ENCODE measurements around the gene MR1.

Gene MR1

GRCh38 chr1:181033799-181034451 is at the start of gene MR1:
Gene MR1, plus strand, starts transcription at chr1:181033983. Its CDS starts 25 bp downstream, at chr1:181034008.
- Histone ChIP-seq H3K9ac (ENCODE audit: low read length) (peak within 1 kb of the TSS; percentile 87), H3K4me1 (ENCODE audit: control insufficient read depth, insufficient read depth, low read length) (peaks cover 23% of the 10 kb centered on the region), H3K9me3 (ENCODE audit: control insufficient read depth, low read length) (no peaks in the 10 kb centered on the region), H3K27me3 (replicated peaks; ENCODE audit: control insufficient read depth, insufficient read depth, low read length) (no peaks in the 10 kb centered on the region), H3K4me3 (ENCODE audit: low read length) (peak within 1 kb of the TSS; percentile 87), H3K36me3 (ENCODE audit: control insufficient read depth, insufficient read depth, low read length, severe bottlenecking) (no peaks in the 10 kb centered on the region)
- DNase-seq (ENCODE audit: low read depth) = peak; percentile 94

DNA sequence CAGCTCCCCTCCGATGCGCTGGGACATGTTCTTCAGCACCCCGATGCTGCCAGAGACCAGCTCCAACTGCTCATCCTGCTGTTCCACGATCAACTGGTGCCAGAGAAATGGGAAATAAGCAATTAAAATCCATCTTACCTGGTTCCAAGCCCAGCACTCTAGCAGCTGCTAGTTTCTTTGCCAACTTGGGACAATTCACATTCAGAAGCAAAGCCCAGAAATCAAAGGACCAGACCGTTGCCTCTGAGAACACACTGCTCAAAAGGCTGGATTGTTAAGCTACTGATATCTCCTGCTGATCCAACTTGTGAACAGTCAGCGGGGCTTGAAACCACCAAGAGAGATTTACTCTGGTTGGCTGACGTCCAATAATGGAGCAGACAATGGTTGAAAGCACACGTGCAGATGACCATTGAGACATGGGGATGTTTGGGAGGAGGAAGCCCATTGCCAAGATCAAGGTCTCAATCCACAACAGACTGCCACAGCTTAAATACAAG is 45.5 kb upstream of the MR1 start:
- no peak for DNase-seq (ENCODE audit: low read depth)
- Histone ChIP-seq H3K36me3 (ENCODE audit: control insufficient read depth, insufficient read depth, low read length, severe bottlenecking) (peaks cover 88% of the 10 kb centered on the region), H3K4me1 (ENCODE audit: control insufficient read depth, insufficient read depth, low read length) (no peaks in the 10 kb centered on the region)

DNA sequence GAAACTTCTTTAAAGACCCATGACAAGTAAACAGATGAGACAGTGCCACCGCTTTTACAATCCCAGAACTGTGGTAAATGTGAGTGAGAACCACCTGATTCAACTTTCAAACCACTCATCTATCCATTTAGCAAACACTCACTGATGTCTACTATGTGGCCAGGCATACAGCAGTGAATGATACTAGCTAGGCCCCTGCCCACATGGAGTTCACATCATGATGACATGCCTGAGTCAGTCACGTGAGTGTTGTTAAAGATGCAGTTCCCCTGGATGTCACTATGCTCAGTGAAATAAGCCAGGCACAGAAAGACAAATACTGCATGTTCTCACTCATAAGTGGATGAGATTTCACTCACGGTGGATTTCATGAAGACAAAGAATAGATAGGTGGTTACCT is 39.5 kb upstream of the MR1 start:
- no peak overlapping the region for H3K9ac ChIP-seq (ENCODE audit: low read length)
- no peaks in the 10 kb centered on the region for H3K27me3 ChIP-seq (replicated peaks; ENCODE audit: control insufficient read depth, insufficient read depth, low read length)
- H3K4me1 ChIP-seq (ENCODE audit: control insufficient read depth, insufficient read depth, low read length) = peaks cover 19% of the 10 kb centered on the region
- no peak for DNase-seq (ENCODE audit: low read depth)
- peaks cover 41% of the 10 kb centered on the region for H3K36me3 ChIP-seq (ENCODE audit: control insufficient read depth, insufficient read depth, low read length, severe bottlenecking)
- no peak overlapping the region for H3K4me3 ChIP-seq (ENCODE audit: low read length)
- H3K9me3 ChIP-seq (ENCODE audit: control insufficient read depth, low read length) = no peaks in the 10 kb centered on the region

More for the DNA sequence above, 45.5 kb upstream of the MR1 start:
- no peak overlapping the region for H3K4me3 ChIP-seq (ENCODE audit: low read length)
- no peaks in the 10 kb centered on the region for H3K27me3 ChIP-seq (replicated peaks; ENCODE audit: control insufficient read depth, insufficient read depth, low read length)
- H3K9me3 ChIP-seq (ENCODE audit: control insufficient read depth, low read length) = no peaks in the 10 kb centered on the region
- no peak overlapping the region for H3K9ac ChIP-seq (ENCODE audit: low read length)

- peak; percentile 49 for DNase-seq (ENCODE audit: low read depth)
- Histone ChIP-seq H3K9me3 (ENCODE audit: control insufficient read depth, low read length) (no peaks in the 10 kb centered on the region), H3K4me3 (ENCODE audit: low read length) (no peak overlapping the region), H3K9ac (ENCODE audit: low read length) (peak overlapping the region; percentile 42), H3K27me3 (replicated peaks; ENCODE audit: control insufficient read depth, insufficient read depth, low read length) (no peaks in the 10 kb centered on the region), H3K4me1 (ENCODE audit: control insufficient read depth, insufficient read depth, low read length) (peaks cover 19% of the 10 kb centered on the region), H3K36me3 (ENCODE audit: control insufficient read depth, insufficient read depth, low read length, severe bottlenecking) (peaks cover 37% of the 10 kb centered on the region)
Observed at GRCh38 chr1:180997843-180998504, 35.8 kb upstream of the MR1 start.

GRCh38 chr1:181001091-181001780 is 32.5 kb upstream of the MR1 start:
- Histone ChIP-seq H3K36me3 (ENCODE audit: control insufficient read depth, insufficient read depth, low read length, severe bottlenecking) (peaks cover 48% of the 10 kb centered on the region), H3K27me3 (replicated peaks; ENCODE audit: control insufficient read depth, insufficient read depth, low read length) (no peaks in the 10 kb centered on the region), H3K9ac (ENCODE audit: low read length) (no peak overlapping the region), H3K4me3 (ENCODE audit: low read length) (no peak overlapping the region), H3K4me1 (ENCODE audit: control insufficient read depth, insufficient read depth, low read length) (peaks cover 19% of the 10 kb centered on the region), H3K9me3 (ENCODE audit: control insufficient read depth, low read length) (no peaks in the 10 kb centered on the region)
- no peak for DNase-seq (ENCODE audit: low read depth)

DNA sequence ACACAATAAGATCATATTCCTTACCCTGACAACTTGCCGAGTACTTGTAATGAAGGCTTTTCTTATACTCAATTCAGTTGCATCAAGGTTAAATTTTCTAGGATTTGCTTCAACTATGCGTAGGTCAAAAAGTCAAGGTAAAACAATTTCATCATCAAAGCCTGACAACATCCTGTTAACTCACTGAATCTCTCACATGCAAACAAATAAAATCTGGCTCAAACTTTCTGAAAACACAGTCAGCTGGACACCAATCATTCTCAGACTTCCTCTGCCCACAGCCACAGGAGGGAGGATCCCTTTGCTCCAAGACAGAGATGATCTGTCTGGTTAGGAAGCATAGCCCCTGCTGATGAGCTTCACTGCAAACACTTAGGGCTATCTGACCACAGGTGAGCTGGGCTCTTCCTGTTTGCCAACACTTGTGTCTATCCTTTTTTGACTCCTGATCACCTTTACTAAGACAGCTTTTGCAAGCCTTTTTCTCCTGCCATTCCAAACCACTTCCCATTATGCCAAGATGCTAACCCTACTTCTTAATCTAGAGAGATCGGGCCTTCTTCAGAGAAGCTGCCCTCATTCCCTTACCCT is 31.1 kb upstream of the MR1 start:
- Histone ChIP-seq H3K4me1 (ENCODE audit: control insufficient read depth, insufficient read depth, low read length) (peaks cover 14% of the 10 kb centered on the region), H3K4me3 (ENCODE audit: low read length) (no peak overlapping the region), H3K9ac (ENCODE audit: low read length) (no peak overlapping the region), H3K9me3 (ENCODE audit: control insufficient read depth, low read length) (no peaks in the 10 kb centered on the region), H3K36me3 (ENCODE audit: control insufficient read depth, insufficient read depth, low read length, severe bottlenecking) (peaks cover 48% of the 10 kb centered on the region), H3K27me3 (replicated peaks; ENCODE audit: control insufficient read depth, insufficient read depth, low read length) (no peaks in the 10 kb centered on the region)
- DNase-seq (ENCODE audit: low read depth) = no peak

DNA sequence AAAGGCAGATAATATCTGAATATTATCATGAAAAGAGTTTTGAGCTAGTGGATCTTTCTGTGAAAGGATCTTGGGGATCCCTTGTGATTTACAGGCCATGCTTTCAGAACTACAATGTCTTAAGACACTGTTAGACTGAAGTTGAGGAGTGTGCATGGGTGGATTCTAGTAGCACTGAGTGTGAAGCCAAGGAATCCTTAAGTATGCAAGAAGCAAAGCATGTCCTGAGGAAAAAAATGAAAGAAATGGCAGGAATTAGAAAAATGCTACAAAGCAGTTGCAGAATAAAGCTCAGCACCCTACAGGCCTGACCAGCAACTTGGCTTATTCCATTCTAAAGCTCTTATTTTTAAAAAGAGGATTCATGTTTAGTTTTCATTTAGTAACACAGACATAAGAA is 23.0 kb upstream of the MR1 start:
- Histone ChIP-seq H3K4me3 (ENCODE audit: low read length) (peak overlapping the region; percentile 40), H3K27me3 (replicated peaks; ENCODE audit: control insufficient read depth, insufficient read depth, low read length) (no peaks in the 10 kb centered on the region), H3K9me3 (ENCODE audit: control insufficient read depth, low read length) (no peaks in the 10 kb centered on the region), H3K9ac (ENCODE audit: low read length) (peak overlapping the region; percentile 65), H3K4me1 (ENCODE audit: control insufficient read depth, insufficient read depth, low read length) (peaks cover 33% of the 10 kb centered on the region), H3K36me3 (ENCODE audit: control insufficient read depth, insufficient read depth, low read length, severe bottlenecking) (no peaks in the 10 kb centered on the region)
- peak; percentile 69 for DNase-seq (ENCODE audit: low read depth)

- no peak for DNase-seq (ENCODE audit: low read depth)
- Histone ChIP-seq H3K4me1 (ENCODE audit: control insufficient read depth, insufficient read depth, low read length) (peaks cover 33% of the 10 kb centered on the region), H3K9ac (ENCODE audit: low read length) (peak overlapping the region; percentile 65), H3K36me3 (ENCODE audit: control insufficient read depth, insufficient read depth, low read length, severe bottlenecking) (no peaks in the 10 kb centered on the region), H3K9me3 (ENCODE audit: control insufficient read depth, low read length) (no peaks in the 10 kb centered on the region), H3K4me3 (ENCODE audit: low read length) (peak overlapping the region; percentile 40), H3K27me3 (replicated peaks; ENCODE audit: control insufficient read depth, insufficient read depth, low read length) (no peaks in the 10 kb centered on the region)
Observed at GRCh38 chr1:181011301-181012202, 22.2 kb upstream of the MR1 start.

DNA sequence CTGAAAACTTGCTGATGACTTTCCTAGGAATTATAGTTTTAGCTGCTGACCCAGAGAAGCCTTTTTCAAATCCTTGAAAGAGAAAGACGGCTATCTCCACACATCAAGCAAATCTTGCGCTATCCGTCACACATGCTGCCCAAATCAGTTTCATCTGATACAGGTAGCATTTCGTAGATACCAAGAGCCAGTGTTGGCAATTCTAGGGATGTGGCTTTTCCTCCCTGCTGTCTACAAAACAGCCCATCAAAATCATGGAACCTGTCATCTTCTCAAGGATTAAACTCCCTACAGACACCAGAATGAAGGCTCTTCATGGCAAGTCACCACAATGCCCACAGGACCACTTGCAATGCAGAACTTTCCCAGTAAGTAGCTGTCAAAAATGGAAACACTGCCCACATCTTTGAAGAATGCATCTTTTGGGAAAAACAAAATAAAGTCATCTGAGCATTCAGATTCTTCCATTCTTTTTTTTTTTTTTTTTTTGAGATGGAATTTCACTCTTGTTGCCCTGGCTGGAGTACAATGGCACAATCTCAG is 21.5 kb upstream of the MR1 start:
- Histone ChIP-seq H3K9me3 (ENCODE audit: control insufficient read depth, low read length) (no peaks in the 10 kb centered on the region), H3K27me3 (replicated peaks; ENCODE audit: control insufficient read depth, insufficient read depth, low read length) (no peaks in the 10 kb centered on the region), H3K4me1 (ENCODE audit: control insufficient read depth, insufficient read depth, low read length) (peaks cover 33% of the 10 kb centered on the region), H3K36me3 (ENCODE audit: control insufficient read depth, insufficient read depth, low read length, severe bottlenecking) (no peaks in the 10 kb centered on the region), H3K4me3 (ENCODE audit: low read length) (no peak overlapping the region), H3K9ac (ENCODE audit: low read length) (no peak overlapping the region)
- no peak for DNase-seq (ENCODE audit: low read depth)

GRCh38 chr1:181013144-181013543 is 20.6 kb upstream of the MR1 start:
- peaks cover 4% of the 10 kb centered on the region for H3K36me3 ChIP-seq (ENCODE audit: control insufficient read depth, insufficient read depth, low read length, severe bottlenecking)
- no peak for DNase-seq (ENCODE audit: low read depth)
- no peak overlapping the region for H3K9ac ChIP-seq (ENCODE audit: low read length)
- H3K4me1 ChIP-seq (ENCODE audit: control insufficient read depth, insufficient read depth, low read length) = peaks cover 33% of the 10 kb centered on the region
- no peak overlapping the region for H3K4me3 ChIP-seq (ENCODE audit: low read length)
- no peaks in the 10 kb centered on the region for H3K9me3 ChIP-seq (ENCODE audit: control insufficient read depth, low read length)
- no peaks in the 10 kb centered on the region for H3K27me3 ChIP-seq (replicated peaks; ENCODE audit: control insufficient read depth, insufficient read depth, low read length)

Data from adipocyte (in vitro differentiated cells).